Activated CD4-positive, alpha-beta T cell treated with anti-CD3 and anti-CD28 coated beads, Interleukin-2, amount 10 ng/mL, durations not matched to agents 24 days and 14 days (primary cell): ENCODE data around the gene SULT1C3. TPM values are rescaled to one million over a fixed set of nuclear protein-coding genes. Genes with fewer than 3 reads are reported as not detected.

Experiments
- DNase-seq: peaks from one replicate; pipeline ENCODE4 v3.0.0; 2022
- H3K27ac Mint-ChIP-seq: one replicate; pipeline ENCODE4 v1.8.0; 2022; ENCODE audit warnings: mild to moderate bottlenecking, mixed read lengths
- H3K27me3 Mint-ChIP-seq: one replicate; pipeline ENCODE4 v1.8.0; 2022; ENCODE audit warnings: mixed read lengths
- H3K36me3 Mint-ChIP-seq: one replicate; pipeline ENCODE4 v1.8.0; 2022; ENCODE audit warnings: low read depth, mild to moderate bottlenecking, mixed read lengths
- H3K4me1 Mint-ChIP-seq: one replicate; pipeline ENCODE4 v1.8.0; 2021; ENCODE audit warnings: mixed read lengths
- H3K4me3 Mint-ChIP-seq: one replicate; pipeline ENCODE4 v1.8.0; 2022; ENCODE audit warnings: mild to moderate bottlenecking, moderate library complexity, mixed read lengths
- H3K9me3 Mint-ChIP-seq: one replicate; pipeline ENCODE4 v1.8.0; 2021; ENCODE audit warnings: mixed read lengths
- intact Hi-C: fragments of 100-400 bp; cut with micrococcal nuclease; formaldehyde crosslinking; loops from one replicate; pipeline ENCODE4 v1.15.1; 2023
- total RNA-seq: library from RNA; stranded (reverse); gene quantifications from 2 replicates; pipeline ENCODE4 v1.2.3, GENCODE V29; 2022

SULT1C3 gene
- total RNA-seq, 1 donor from 2014 or later = not detected

GRCh38 chr2:108226564-108226963, 13.2 kb upstream of the SULT1C3 start:
- Mint-ChIP-seq H3K27me3 (no peaks in the 10 kb centered on the region), H3K9me3 (peaks cover 7% of the 10 kb centered on the region)

GRCh38 chr2:108228006-108228405, 11.8 kb upstream of the SULT1C3 start:
- Mint-ChIP-seq H3K27ac (no peak overlapping the region), H3K36me3 (no peaks in the 10 kb centered on the region), H3K4me3 (no peak overlapping the region), H3K27me3 (peaks cover 3% of the 10 kb centered on the region), H3K9me3 (peaks cover 7% of the 10 kb centered on the region), H3K4me1 (no peaks in the 10 kb centered on the region)
- DNase-seq = no peak
- intact Hi-C loops = no loop called here

More at GRCh38 chr2:108226564-108226963, 13.2 kb upstream of the SULT1C3 start:
- no peak overlapping the region for H3K4me3 Mint-ChIP-seq
- H3K27ac Mint-ChIP-seq = no peak overlapping the region
- no peaks in the 10 kb centered on the region for H3K36me3 Mint-ChIP-seq
- intact Hi-C loops = no loop called here
- DNase-seq = no peak
- H3K4me1 Mint-ChIP-seq = no peaks in the 10 kb centered on the region

- no peak overlapping the region for H3K27ac Mint-ChIP-seq
- H3K36me3 Mint-ChIP-seq = no peaks in the 10 kb centered on the region
- DNase-seq = no peak
- no peak overlapping the region for H3K4me3 Mint-ChIP-seq
- intact Hi-C loops = no loop called here
- no peaks in the 10 kb centered on the region for H3K4me1 Mint-ChIP-seq
- H3K9me3 Mint-ChIP-seq = peaks cover 6% of the 10 kb centered on the region
- H3K27me3 Mint-ChIP-seq = peaks cover 3% of the 10 kb centered on the region
Measured at GRCh38 chr2:108228537-108228936, 11.2 kb upstream of the SULT1C3 start.

- intact Hi-C loops = no loop called here
- no peak overlapping the region for H3K4me3 Mint-ChIP-seq
- peaks cover 2% of the 10 kb centered on the region for H3K9me3 Mint-ChIP-seq
- peaks cover 3% of the 10 kb centered on the region for H3K27me3 Mint-ChIP-seq
- DNase-seq = no peak
- no peaks in the 10 kb centered on the region for H3K36me3 Mint-ChIP-seq
- no peaks in the 10 kb centered on the region for H3K4me1 Mint-ChIP-seq
- no peak overlapping the region for H3K27ac Mint-ChIP-seq
Measured at GRCh38 chr2:108229875-108230274, 9.9 kb upstream of the SULT1C3 start.

GRCh38 chr2:108235577-108235976, 4.2 kb upstream of the SULT1C3 start:
- Mint-ChIP-seq H3K27me3 (peaks cover 3% of the 10 kb centered on the region), H3K4me3 (no peak overlapping the region), H3K9me3 (peaks cover 3% of the 10 kb centered on the region), H3K4me1 (no peaks in the 10 kb centered on the region), H3K36me3 (no peaks in the 10 kb centered on the region), H3K27ac (no peak overlapping the region)
- DNase-seq = no peak
- intact Hi-C loops = no loop called here

GRCh38 chr2:108236676-108237335, 3.0 kb upstream of the SULT1C3 start:
- no peak for DNase-seq
- intact Hi-C loops = no loop called here
- no peak overlapping the region for H3K27ac Mint-ChIP-seq
- no peak overlapping the region for H3K4me3 Mint-ChIP-seq
- peaks cover 3% of the 10 kb centered on the region for H3K9me3 Mint-ChIP-seq
- no peaks in the 10 kb centered on the region for H3K36me3 Mint-ChIP-seq
- H3K27me3 Mint-ChIP-seq = peaks cover 3% of the 10 kb centered on the region
- H3K4me1 Mint-ChIP-seq = no peaks in the 10 kb centered on the region

- Mint-ChIP-seq H3K27ac (no peak overlapping the region), H3K4me1 (no peaks in the 10 kb centered on the region), H3K27me3 (no peaks in the 10 kb centered on the region), H3K4me3 (no peak overlapping the region), H3K9me3 (no peaks in the 10 kb centered on the region), H3K36me3 (no peaks in the 10 kb centered on the region)
- intact Hi-C loops = no loop called here
- DNase-seq = peak; percentile 40
Measured at GRCh38 chr2:108240966-108241365, 1.2 kb downstream of the SULT1C3 start.

GRCh38 chr2:108243566-108243965, 3.8 kb downstream of the SULT1C3 start:
- H3K9me3 Mint-ChIP-seq = no peaks in the 10 kb centered on the region
- no peaks in the 10 kb centered on the region for H3K27me3 Mint-ChIP-seq
- H3K4me3 Mint-ChIP-seq = no peak overlapping the region
- no peaks in the 10 kb centered on the region for H3K4me1 Mint-ChIP-seq
- DNase-seq = peak; percentile 23
- H3K27ac Mint-ChIP-seq = no peak overlapping the region
- intact Hi-C loops = no loop called here
- H3K36me3 Mint-ChIP-seq = no peaks in the 10 kb centered on the region

- H3K27ac Mint-ChIP-seq = no peak overlapping the region
- no peaks in the 10 kb centered on the region for H3K36me3 Mint-ChIP-seq
- DNase-seq = peak; percentile 17
- H3K4me1 Mint-ChIP-seq = no peaks in the 10 kb centered on the region
- H3K27me3 Mint-ChIP-seq = no peaks in the 10 kb centered on the region
- H3K4me3 Mint-ChIP-seq = no peak overlapping the region
- intact Hi-C loops = no loop called here
- H3K9me3 Mint-ChIP-seq = no peaks in the 10 kb centered on the region
Measured at GRCh38 chr2:108244667-108245414, 5.1 kb downstream of the SULT1C3 start.

GRCh38 chr2:108253106-108253505, 13.3 kb downstream of the SULT1C3 start:
- DNase-seq = no peak
- Mint-ChIP-seq H3K4me1 (no peaks in the 10 kb centered on the region), H3K36me3 (no peaks in the 10 kb centered on the region), H3K27ac (no peak overlapping the region), H3K4me3 (no peak overlapping the region), H3K27me3 (peaks cover 3% of the 10 kb centered on the region), H3K9me3 (no peaks in the 10 kb centered on the region)
- intact Hi-C loops = no loop called here

- intact Hi-C loops = no loop called here
- no peaks in the 10 kb centered on the region for H3K4me1 Mint-ChIP-seq
- DNase-seq = no peak
- no peaks in the 10 kb centered on the region for H3K36me3 Mint-ChIP-seq
- peaks cover 3% of the 10 kb centered on the region for H3K27me3 Mint-ChIP-seq
- no peak overlapping the region for H3K4me3 Mint-ChIP-seq
- H3K9me3 Mint-ChIP-seq = no peaks in the 10 kb centered on the region
- no peak overlapping the region for H3K27ac Mint-ChIP-seq
Measured at GRCh38 chr2:108257757-108258331, 18.1 kb downstream of the SULT1C3 start.

GRCh38 chr2:108260773-108261172, 21.0 kb downstream of the SULT1C3 start:
- Mint-ChIP-seq H3K4me3 (no peak overlapping the region), H3K36me3 (no peaks in the 10 kb centered on the region), H3K27ac (no peak overlapping the region), H3K27me3 (peaks cover 4% of the 10 kb centered on the region), H3K9me3 (no peaks in the 10 kb centered on the region), H3K4me1 (no peaks in the 10 kb centered on the region)
- DNase-seq = no peak
- intact Hi-C loops = no loop called here

GRCh38 chr2:108262036-108262435, 22.3 kb downstream of the SULT1C3 start:
- Mint-ChIP-seq H3K9me3 (no peaks in the 10 kb centered on the region), H3K27ac (no peak overlapping the region), H3K4me3 (no peak overlapping the region), H3K4me1 (no peaks in the 10 kb centered on the region), H3K27me3 (peaks cover 6% of the 10 kb centered on the region), H3K36me3 (no peaks in the 10 kb centered on the region)
- DNase-seq = no peak
- intact Hi-C loops = no loop called here

- no peak for DNase-seq
- Mint-ChIP-seq H3K27ac (no peak overlapping the region), H3K27me3 (peaks cover 6% of the 10 kb centered on the region), H3K4me1 (no peaks in the 10 kb centered on the region), H3K4me3 (no peak overlapping the region), H3K9me3 (no peaks in the 10 kb centered on the region), H3K36me3 (no peaks in the 10 kb centered on the region)
- intact Hi-C loops = no loop called here
Measured at GRCh38 chr2:108263401-108263800, 23.6 kb downstream of the SULT1C3 start.
